K562 (cell line): ENCODE data around the gene UMAD1. TPM values are rescaled to one million over a fixed set of nuclear protein-coding genes. Genes with fewer than 3 reads are reported as not detected.

Source experiments
- ATAC-seq: fragments of 200-7000 bp; cut with Tn5 transposase; 3 replicates; pipeline ENCODE4 v1.9.1; 2020; ENCODE audit warnings: moderate library complexity
- BruUV-seq: library from RNA; stranded (reverse); fragments of 400-500 nt; replicated peaks from 2 replicates; lab custom pipeline; 2021; lab: Mats Ljungman, UMichigan
- CTCF ChIA-PET: fragments of 300-600 bp; formaldehyde crosslinking; extraction: SDS; loops from one replicate; lab custom pipeline; 2021; ENCODE audit warnings: low intra/inter-chr PET ratio; lab: Yijun Ruan, JAX
- POLR2A ChIA-PET: fragments of 300-600, 350-650 bp; sonication (Branson Sonifier 250); formaldehyde crosslinking; extraction: SDS; loops from one replicate; lab custom pipeline; 2021; ENCODE audit warnings: antibody characterized with exemption, inconsistent platforms; lab: Yijun Ruan, JAX
- DNase-seq, 4 experiments: peaks; one replicate each; pipeline versions ENCODE4 v3.0.0 to v3.0.0-alpha.2; 2011 to 2018; ENCODE audit warnings: low spot score in 3 of 4, mixed read lengths in 3 of 4; ENCODE audit errors: extremely low read depth in 1 of 4
- FAIRE-seq: peaks from 2 replicates; lab custom pipeline; 2011; peaks lifted over from hg19 to GRCh38; lab: Jason Lieb, UNC
- H2AFZ ChIP-seq: 2 replicates; pipeline ENCODE4 v1.6.0; 2011; ENCODE audit warnings: low read depth, low read length, control low read depth, inconsistent platforms
- H3K27ac ChIP-seq: fragments of 200-600 bp; 3 replicates; pipeline ENCODE4 v1.8.0; 2011; ENCODE audit warnings: low read depth, mild to moderate bottlenecking, control low read depth, inconsistent platforms, low read length, moderate library complexity, mixed read lengths; ENCODE audit errors: extremely low read depth
- H3K27me3 ChIP-seq, 2 experiments: fragments of 300-600 bp in 1 of 2; 2 replicates in 1 of 2; 3 replicates in 1 of 2; pipeline versions ENCODE4 v1.6.0 to v1.8.0; 2011; ENCODE audit warnings: inconsistent platforms in 2 of 2, low read length in 2 of 2, mild to moderate bottlenecking in 1 of 2, mixed read lengths in 1 of 2, moderate library complexity in 1 of 2; ENCODE audit not compliant: control insufficient read depth in 2 of 2, insufficient read depth in 2 of 2
- H3K36me3 ChIP-seq: fragments of 300-600 bp; 3 replicates; pipeline ENCODE4 v1.8.0; 2011; ENCODE audit warnings: mild to moderate bottlenecking, low read length, inconsistent platforms; ENCODE audit not compliant: control insufficient read depth, insufficient read depth
- H3K4me1 ChIP-seq, 2 experiments: fragments of 200-600 bp in 1 of 2; replicated peaks in 1 of 2; 2 replicates in 1 of 2; 3 replicates in 1 of 2; pipeline versions ENCODE4 v1.5.1 to v1.8.0; 2011; ENCODE audit warnings: inconsistent platforms in 2 of 2, low read length in 2 of 2, mild to moderate bottlenecking in 1 of 2, mixed read lengths in 1 of 2, moderate library complexity in 1 of 2; ENCODE audit not compliant: control insufficient read depth in 2 of 2, insufficient read depth in 2 of 2
- H3K4me2 ChIP-seq: 2 replicates; pipeline ENCODE4 v1.6.1; 2011; ENCODE audit warnings: low read length, control low read depth, inconsistent platforms, mixed read lengths; ENCODE audit not compliant: insufficient read depth
- H3K4me3 ChIP-seq: fragments of 200-600 bp; sonication (generic), shearing (Covaris generic); 2 replicates; pipeline ENCODE4 v1.5.1; 2016; ENCODE audit warnings: control low read depth, inconsistent platforms
- H3K79me2 ChIP-seq: fragments of 200-600 bp; 3 replicates; pipeline ENCODE4 v1.8.0; 2011; ENCODE audit warnings: low read length, inconsistent platforms; ENCODE audit not compliant: control insufficient read depth, insufficient read depth
- H3K9ac ChIP-seq, 2 experiments: 2 replicates each; pipeline versions ENCODE4 v1.6.0 to v1.6.1; 2011; ENCODE audit warnings: low read depth in 2 of 2, low read length in 2 of 2, control low read depth in 1 of 2, inconsistent platforms in 1 of 2, mild to moderate bottlenecking in 1 of 2, mixed read lengths in 1 of 2; ENCODE audit not compliant: insufficient read depth in 1 of 2
- H3K9me1 ChIP-seq: one replicate; pipeline ENCODE4 v1.6.0; 2011; ENCODE audit warnings: inconsistent platforms, mild to moderate bottlenecking, low read length, moderate library complexity; ENCODE audit not compliant: control insufficient read depth, insufficient read depth
- H3K9me3 ChIP-seq: replicated peaks from 2 replicates; pipeline ENCODE4 v1.5.1; 2011; ENCODE audit warnings: low read depth, low read length, inconsistent platforms; ENCODE audit not compliant: control insufficient read depth, insufficient read depth
- H4K20me1 ChIP-seq: replicated peaks from 2 replicates; pipeline ENCODE4 v1.6.1; 2011; ENCODE audit warnings: low read length, inconsistent platforms, mixed read lengths; ENCODE audit not compliant: control insufficient read depth, insufficient read depth
- E2F8 ChIP-seq: fragments of 450-650 bp; IDR thresholded peaks from 2 replicates; pipeline ENCODE4 v1.7.1; 2018; ENCODE audit warnings: mild to moderate bottlenecking, low read depth; ENCODE audit not compliant: partially characterized antibody
- MEF2A ChIP-seq: IDR thresholded peaks from 2 replicates; pipeline ENCODE4 v1.6.1; 2011; ENCODE audit warnings: low read depth, mild to moderate bottlenecking, low read length, moderate library complexity; ENCODE audit not compliant: control insufficient read depth
- ZBTB49 ChIP-seq: sonication (generic); formaldehyde crosslinking; IDR thresholded peaks from 2 replicates; pipeline ENCODE4 v1.8.0; 2022; ENCODE audit warnings: missing genetic modification reagents, mild to moderate bottlenecking, borderline replicate concordance
- ZNF143 ChIP-seq: sonication (generic); formaldehyde crosslinking; IDR thresholded peaks from 2 replicates; pipeline ENCODE4 v1.9.0; 2022; ENCODE audit warnings: mild to moderate bottlenecking, missing genetic modification reagents
- WGBS: fragments of 100-300 bp; shearing (Covaris generic); methylation state at CpG from one replicate; pipeline ENCODE4 v1.1.6; 2016; ENCODE audit warnings: low coverage, mixed read lengths; ENCODE audit not compliant: insufficient coverage; ENCODE audit errors: missing lambda C conversion rate; 5-methylcytosine and 5-hydroxymethylcytosine counted together
- in situ Hi-C: fragments of 300-500 bp; cut with MboI; formaldehyde crosslinking; loops from 4 replicates; pipeline ENCODE4 v1.15.0; 2018; ENCODE audit warnings: inconsistent platforms, mixed read lengths
- intact Hi-C: fragments of 100-400 bp; cut with micrococcal nuclease; formaldehyde crosslinking; loops from 2 replicates; pipeline ENCODE4 v1.14.2; 2022
- polyA plus RNA-seq, 8 experiments: library from polyadenylated mRNA; depleted of rRNA in 4 of 8; stranded (reverse) in 5 of 8; unstranded in 3 of 8; fragments of >200 nt; fragmentation: Nextera tagmentation in 2 of 8; fragmentation: Illumina TruSeq in 1 of 8; extraction: Ambion mirVana in 2 of 8; extraction: Trizol in 1 of 8; gene quantifications; 2 replicates each; pipeline versions ENCODE4 v1.2.1 to v1.2.3, GENCODE V29; 2011 to 2014; ENCODE audit warnings: inconsistent platforms in 1 of 8, missing spikeins in 1 of 8
- total RNA-seq, 7 experiments: library from RNA; depleted of rRNA in 6 of 7; stranded (reverse); fragments of >200 nt in 6 of 7; fragmentation: Illumina TruSeq in 2 of 7; extraction: Trizol in 2 of 7; gene quantifications; 2 replicates each; pipeline versions ENCODE4 v1.2.1 to v1.2.3, GENCODE V29; 2011 to 2021; ENCODE audit warnings: low replicate concordance in 1 of 7

The UMAD1 gene
- total and polyA plus RNA-seq, 9 of the 15 experiments (the other 6 are each of a cell fraction or from before 2014, with no cell fraction given), result 9.0 to 26.7 (median 13.3) TPM

- Histone ChIP-seq H3K9ac (no peak overlapping the region), H3K4me1 (no peaks in the 10 kb centered on the region), H3K9me3 (no peaks in the 10 kb centered on the region), H3K4me3 (no peak overlapping the region), H3K36me3 (no peaks in the 10 kb centered on the region), H3K27me3 (no peaks in the 10 kb centered on the region), H3K27ac (no peak overlapping the region), H4K20me1 (no peaks in the 10 kb centered on the region), H3K4me2 (no peak overlapping the region), H2AFZ (no peak overlapping the region), H3K79me2 (no peaks in the 10 kb centered on the region), H3K9me1 (no peaks in the 10 kb centered on the region)
- intact Hi-C loops (no loop called here), in situ Hi-C loops (no loop called here)
- TF ChIP-seq MEF2A (no peak), ZBTB49 (CRISPR knock-in tag) (no peak), ZNF143 (CRISPR knock-in tag) (no peak), E2F8 (no peak)
- no peak for DNase-seq
- 79% methylated on average over 1 of the region's 1 CpG for WGBS
- no peak for FAIRE-seq
- ChIA-PET CTCF (no interaction called here), POLR2A (no interaction called here)
- no TSS peak for BruUV-seq
- no peak for ATAC-seq
Observed at GRCh38 chr7:7738177-7738576, 97.6 kb downstream of the UMAD1 start.
